GM18909 (cell line): ENCODE measurements around the gene EBF3.
"Not testable (repeated sequence)": the region's sequence is repeated elsewhere in the genome, so short reads cannot be mapped to it uniquely, and the experiment has no call there.

ENCODE experiments used
- ATAC-seq: cut with Tn5 transposase; IDR thresholded peaks from one replicate; pipeline ENCODE4 v1.9.1; 2021; ENCODE audit warnings: mild to moderate bottlenecking; ENCODE audit not compliant: unreplicated experiment, poor library complexity

Gene EBF3

GRCh38 chr10:129933456-129934092, 30.5 kb downstream of the EBF3 start:
- no peak for ATAC-seq

- ATAC-seq, result no peak
Observed at GRCh38 chr10:129932751-129933433, 31.2 kb downstream of the EBF3 start.

GRCh38 chr10:129932182-129932581, 31.9 kb downstream of the EBF3 start:
- no peak for ATAC-seq

GRCh38 chr10:129929343-129930292, 34.5 kb downstream of the EBF3 start:
- ATAC-seq, result no peak

- ATAC-seq, result no peak
Observed at GRCh38 chr10:129927351-129928120, 36.5 kb downstream of the EBF3 start.

GRCh38 chr10:129926066-129927055, 37.7 kb downstream of the EBF3 start:
- no peak for ATAC-seq

- ATAC-seq, result no peak
Observed at GRCh38 chr10:129924375-129925085, 39.5 kb downstream of the EBF3 start.

- ATAC-seq, result no peak
Observed at GRCh38 chr10:129922598-129923123, 41.4 kb downstream of the EBF3 start.

GRCh38 chr10:129921801-129922597, 42.1 kb downstream of the EBF3 start:
- ATAC-seq, result no peak

- no peak for ATAC-seq
Observed at GRCh38 chr10:129921065-129921670, 42.9 kb downstream of the EBF3 start.

- ATAC-seq, result not testable (repeated sequence)
Observed at GRCh38 chr10:129920187-129920586, 43.9 kb downstream of the EBF3 start.

GRCh38 chr10:129919358-129919757, 44.7 kb downstream of the EBF3 start:
- ATAC-seq, result no peak

- no peak for ATAC-seq
Observed at GRCh38 chr10:129918836-129919235, 45.2 kb downstream of the EBF3 start.

GRCh38 chr10:129918401-129918800, 45.7 kb downstream of the EBF3 start:
- no peak for ATAC-seq

- ATAC-seq, result no peak
Observed at GRCh38 chr10:129917936-129918335, 46.1 kb downstream of the EBF3 start.

- ATAC-seq, result no peak
Observed at GRCh38 chr10:129916506-129916995, 47.5 kb downstream of the EBF3 start.
